HL-60 (cell line): ENCODE measurements around the gene STX12.
"Not testable (repeated sequence)": the region's sequence is repeated elsewhere in the genome, so short reads cannot be mapped to it uniquely, and the experiment has no call there.

Experiments used
- DNase-seq, 2 experiments: peaks; one replicate each; pipeline ENCODE4 v3.0.0-alpha.2; 2010 to 2020; ENCODE audit warnings: low read depth in 1 of 2, low spot score in 1 of 2
- H3K27ac ChIP-seq: fragments of 250-450 bp; sonication (Bioruptor Pico); replicated peaks from 2 replicates; pipeline ENCODE4 v1.5.1; 2020; ENCODE audit warnings: mild to moderate bottlenecking, moderate library complexity
- H3K27me3 ChIP-seq: fragments of 250-450 bp; sonication (Bioruptor Pico); 2 replicates; pipeline ENCODE4 v1.5.1; 2021; ENCODE audit warnings: mild to moderate bottlenecking, moderate library complexity; ENCODE audit not compliant: insufficient read depth, poor library complexity, severe bottlenecking
- H3K4me3 ChIP-seq: replicated peaks from 2 replicates; pipeline ENCODE4 v1.5.1; 2011; ENCODE audit warnings: mild to moderate bottlenecking, control low read depth, low read length; ENCODE audit not compliant: insufficient read depth
- GABPA ChIP-seq: IDR thresholded peaks from 2 replicates; pipeline ENCODE4 v1.6.1; 2012; ENCODE audit warnings: low read depth
- POLR2AphosphoS5 ChIP-seq: IDR thresholded peaks from 2 replicates; pipeline ENCODE4 v1.6.1; 2012; ENCODE audit warnings: low read depth
- SPI1 ChIP-seq: IDR thresholded peaks from 2 replicates; pipeline ENCODE4 v1.6.1; 2012; ENCODE audit warnings: low read depth, mild to moderate bottlenecking, borderline replicate concordance
- TF ChIP-seq, protein P1 (sequence below): IDR thresholded peaks from one replicate; pipeline ENCODE4 v1.5.1; 2011; ENCODE audit warnings: low read length, control low read depth, inconsistent platforms; ENCODE audit not compliant: insufficient read depth
- TF ChIP-seq, protein P2 (sequence below): IDR thresholded peaks from 2 replicates; pipeline ENCODE4 v1.6.1; 2012; ENCODE audit warnings: low read depth; ENCODE audit not compliant: insufficient replicate concordance

STX12 gene

DNA sequence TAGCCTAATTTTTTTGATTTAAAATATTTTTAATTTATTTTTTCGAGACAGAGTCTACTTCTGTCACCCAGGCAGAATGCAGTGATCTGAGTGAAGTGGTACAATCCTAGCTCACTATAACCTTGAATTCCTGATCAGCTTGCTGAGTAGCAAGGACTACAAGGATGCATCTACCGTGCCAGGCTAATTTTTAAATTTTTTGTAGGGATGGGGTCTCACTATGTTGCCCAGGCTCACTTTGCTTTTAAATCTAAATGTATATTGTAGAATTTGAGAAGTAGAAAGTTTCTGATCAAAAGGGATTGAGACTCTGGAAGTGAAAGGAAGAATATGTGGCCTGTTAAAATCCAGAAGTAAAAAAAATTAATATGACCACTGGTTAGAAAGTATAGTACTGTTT lies 1.6 kb downstream of the STX12 start:
- DNase-seq: no peak
- Histone ChIP-seq H3K27ac (no peak overlapping the region), H3K4me3 (no peak overlapping the region), H3K27me3 (no peaks in the 10 kb centered on the region)
- TF ChIP-seq, protein P1, sequence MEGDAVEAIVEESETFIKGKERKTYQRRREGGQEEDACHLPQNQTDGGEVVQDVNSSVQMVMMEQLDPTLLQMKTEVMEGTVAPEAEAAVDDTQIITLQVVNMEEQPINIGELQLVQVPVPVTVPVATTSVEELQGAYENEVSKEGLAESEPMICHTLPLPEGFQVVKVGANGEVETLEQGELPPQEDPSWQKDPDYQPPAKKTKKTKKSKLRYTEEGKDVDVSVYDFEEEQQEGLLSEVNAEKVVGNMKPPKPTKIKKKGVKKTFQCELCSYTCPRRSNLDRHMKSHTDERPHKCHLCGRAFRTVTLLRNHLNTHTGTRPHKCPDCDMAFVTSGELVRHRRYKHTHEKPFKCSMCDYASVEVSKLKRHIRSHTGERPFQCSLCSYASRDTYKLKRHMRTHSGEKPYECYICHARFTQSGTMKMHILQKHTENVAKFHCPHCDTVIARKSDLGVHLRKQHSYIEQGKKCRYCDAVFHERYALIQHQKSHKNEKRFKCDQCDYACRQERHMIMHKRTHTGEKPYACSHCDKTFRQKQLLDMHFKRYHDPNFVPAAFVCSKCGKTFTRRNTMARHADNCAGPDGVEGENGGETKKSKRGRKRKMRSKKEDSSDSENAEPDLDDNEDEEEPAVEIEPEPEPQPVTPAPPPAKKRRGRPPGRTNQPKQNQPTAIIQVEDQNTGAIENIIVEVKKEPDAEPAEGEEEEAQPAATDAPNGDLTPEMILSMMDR: no peak
- TF ChIP-seq SPI1 (no peak), POLR2AphosphoS5 (no peak), GABPA (no peak)
- TF ChIP-seq, protein P2, sequence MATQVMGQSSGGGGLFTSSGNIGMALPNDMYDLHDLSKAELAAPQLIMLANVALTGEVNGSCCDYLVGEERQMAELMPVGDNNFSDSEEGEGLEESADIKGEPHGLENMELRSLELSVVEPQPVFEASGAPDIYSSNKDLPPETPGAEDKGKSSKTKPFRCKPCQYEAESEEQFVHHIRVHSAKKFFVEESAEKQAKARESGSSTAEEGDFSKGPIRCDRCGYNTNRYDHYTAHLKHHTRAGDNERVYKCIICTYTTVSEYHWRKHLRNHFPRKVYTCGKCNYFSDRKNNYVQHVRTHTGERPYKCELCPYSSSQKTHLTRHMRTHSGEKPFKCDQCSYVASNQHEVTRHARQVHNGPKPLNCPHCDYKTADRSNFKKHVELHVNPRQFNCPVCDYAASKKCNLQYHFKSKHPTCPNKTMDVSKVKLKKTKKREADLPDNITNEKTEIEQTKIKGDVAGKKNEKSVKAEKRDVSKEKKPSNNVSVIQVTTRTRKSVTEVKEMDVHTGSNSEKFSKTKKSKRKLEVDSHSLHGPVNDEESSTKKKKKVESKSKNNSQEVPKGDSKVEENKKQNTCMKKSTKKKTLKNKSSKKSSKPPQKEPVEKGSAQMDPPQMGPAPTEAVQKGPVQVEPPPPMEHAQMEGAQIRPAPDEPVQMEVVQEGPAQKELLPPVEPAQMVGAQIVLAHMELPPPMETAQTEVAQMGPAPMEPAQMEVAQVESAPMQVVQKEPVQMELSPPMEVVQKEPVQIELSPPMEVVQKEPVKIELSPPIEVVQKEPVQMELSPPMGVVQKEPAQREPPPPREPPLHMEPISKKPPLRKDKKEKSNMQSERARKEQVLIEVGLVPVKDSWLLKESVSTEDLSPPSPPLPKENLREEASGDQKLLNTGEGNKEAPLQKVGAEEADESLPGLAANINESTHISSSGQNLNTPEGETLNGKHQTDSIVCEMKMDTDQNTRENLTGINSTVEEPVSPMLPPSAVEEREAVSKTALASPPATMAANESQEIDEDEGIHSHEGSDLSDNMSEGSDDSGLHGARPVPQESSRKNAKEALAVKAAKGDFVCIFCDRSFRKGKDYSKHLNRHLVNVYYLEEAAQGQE: no peak

DNA sequence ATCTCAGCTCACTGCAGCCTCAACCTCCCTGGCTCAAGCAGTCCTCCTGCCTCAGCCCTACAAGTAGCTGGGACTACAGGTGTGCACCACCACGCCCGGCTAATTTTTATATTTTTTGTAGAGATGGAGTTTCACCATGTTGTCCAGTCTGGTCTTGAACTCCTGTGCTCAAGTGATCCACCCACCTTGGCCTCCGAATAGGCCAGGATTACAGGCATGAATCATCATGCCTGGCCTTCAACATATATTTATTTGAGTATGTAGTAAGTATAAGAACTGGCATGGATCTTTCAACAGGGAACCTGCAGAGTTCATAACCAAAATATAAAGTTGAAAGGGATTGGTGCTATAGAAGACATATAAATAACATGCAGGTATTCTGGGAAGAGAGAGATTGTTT lies 2.3 kb downstream of the STX12 start:
- H3K27ac ChIP-seq, H3K4me3 ChIP-seq, H3K27me3 ChIP-seq, DNase-seq: not testable (repeated sequence)

GRCh38 chr1:27776276-27776675 lies 3.3 kb downstream of the STX12 start:
- H3K27me3 ChIP-seq, H3K4me3 ChIP-seq, H3K27ac ChIP-seq, DNase-seq: not testable (repeated sequence)

GRCh38 chr1:27778056-27778455 lies 5.0 kb downstream of the STX12 start:
- no peaks in the 10 kb centered on the region for H3K27me3 ChIP-seq
- H3K4me3 ChIP-seq: no peak overlapping the region
- DNase-seq: no peak
- no peak overlapping the region for H3K27ac ChIP-seq
- TF ChIP-seq, protein P2: no peak
- TF ChIP-seq GABPA (no peak), SPI1 (no peak), POLR2AphosphoS5 (no peak)
- TF ChIP-seq, protein P1: no peak

GRCh38 chr1:27779122-27779521 lies 6.1 kb downstream of the STX12 start:
- H3K27me3 ChIP-seq: no peaks in the 10 kb centered on the region
- no peak for DNase-seq
- no peak for TF ChIP-seq GABPA
- TF ChIP-seq, protein P2: no peak
- TF ChIP-seq, protein P1: no peak
- no peak for TF ChIP-seq POLR2AphosphoS5
- TF ChIP-seq SPI1: no peak
- H3K27ac ChIP-seq: no peak overlapping the region
- H3K4me3 ChIP-seq: no peak overlapping the region
